HL-60/S4 (cell line): ENCODE measurements around the gene TPX2.

Source experiments
- in situ Hi-C: fragments of 300-500 bp; cut with MboI; formaldehyde crosslinking; loops from 2 replicates; pipeline ENCODE4 v1.14.3; 2022; ENCODE audit warnings: low sequenced_read_pairs

Gene TPX2

DNA sequence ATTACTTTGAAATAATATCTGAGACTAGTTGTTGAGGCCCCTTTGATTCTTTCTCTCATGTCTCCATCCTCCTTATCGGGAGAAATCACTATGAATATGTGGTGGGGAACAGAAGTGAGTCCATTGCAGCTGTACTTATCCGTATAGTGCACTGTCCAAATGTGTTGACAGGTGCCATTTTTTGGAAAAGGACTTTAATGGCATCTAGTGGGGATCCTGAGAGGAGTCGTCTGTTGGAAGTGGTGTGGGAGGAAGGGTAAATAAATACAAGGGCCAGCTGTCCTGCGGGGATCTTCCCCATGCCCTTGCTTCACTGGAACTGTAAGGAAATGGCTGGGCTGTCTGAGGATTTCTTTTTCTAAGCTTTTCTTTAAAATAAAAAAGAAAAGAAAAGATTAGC lies 19.4 kb downstream of the TPX2 start:
- in situ Hi-C loops = no loop called here

DNA sequence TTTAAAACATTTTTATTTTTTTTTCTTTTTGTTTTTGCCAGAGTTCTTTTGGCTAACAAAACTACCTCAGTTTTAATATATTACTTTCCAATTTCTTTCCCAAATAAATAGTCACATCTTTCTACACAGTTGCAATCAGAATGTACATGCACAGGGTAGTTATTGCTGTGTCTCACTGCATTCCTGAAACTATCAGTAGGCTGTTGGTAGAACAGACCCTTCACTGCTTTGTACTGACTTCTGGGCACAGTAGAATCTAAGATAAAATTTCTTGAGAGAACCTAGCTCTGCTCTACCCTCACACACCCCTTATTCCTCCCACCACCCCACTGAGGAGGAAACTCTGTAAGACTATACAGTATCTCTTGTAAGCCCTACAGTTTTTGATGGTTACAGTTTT lies 19.9 kb downstream of the TPX2 start:
- in situ Hi-C loops = no loop called here

DNA sequence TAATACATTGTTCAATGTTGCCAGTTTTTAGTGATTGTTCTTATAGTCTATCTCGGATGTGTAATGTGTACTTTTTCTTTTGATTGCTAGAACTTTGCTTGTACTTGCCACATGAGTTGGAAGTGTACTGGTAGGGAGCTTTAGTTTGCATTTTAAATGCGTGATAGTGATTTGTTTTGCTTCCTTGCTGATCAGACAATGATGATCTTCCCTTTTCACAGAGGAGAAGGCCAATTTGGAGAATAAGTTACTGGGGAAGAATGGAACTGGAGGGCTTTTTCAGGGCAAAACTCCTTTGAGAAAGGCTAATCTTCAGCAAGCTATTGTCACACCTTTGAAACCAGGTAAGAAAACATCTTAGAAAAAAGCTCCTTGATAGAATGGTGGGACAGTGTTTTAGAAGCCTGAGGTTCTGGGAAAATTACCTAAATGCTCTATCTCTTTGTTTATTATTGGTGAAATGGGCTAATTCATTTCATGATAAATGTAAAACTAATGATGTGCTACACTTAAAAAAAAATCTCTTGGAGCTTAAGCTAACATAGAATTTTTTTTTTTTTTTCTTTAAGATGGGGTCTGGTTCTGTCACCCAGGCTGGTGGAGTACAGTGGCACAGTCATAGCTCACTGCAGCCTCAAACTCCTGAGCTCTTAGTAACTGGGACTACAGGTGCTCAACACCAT lies 20.9 kb downstream of the TPX2 start:
- in situ Hi-C loops = no loop called here

DNA sequence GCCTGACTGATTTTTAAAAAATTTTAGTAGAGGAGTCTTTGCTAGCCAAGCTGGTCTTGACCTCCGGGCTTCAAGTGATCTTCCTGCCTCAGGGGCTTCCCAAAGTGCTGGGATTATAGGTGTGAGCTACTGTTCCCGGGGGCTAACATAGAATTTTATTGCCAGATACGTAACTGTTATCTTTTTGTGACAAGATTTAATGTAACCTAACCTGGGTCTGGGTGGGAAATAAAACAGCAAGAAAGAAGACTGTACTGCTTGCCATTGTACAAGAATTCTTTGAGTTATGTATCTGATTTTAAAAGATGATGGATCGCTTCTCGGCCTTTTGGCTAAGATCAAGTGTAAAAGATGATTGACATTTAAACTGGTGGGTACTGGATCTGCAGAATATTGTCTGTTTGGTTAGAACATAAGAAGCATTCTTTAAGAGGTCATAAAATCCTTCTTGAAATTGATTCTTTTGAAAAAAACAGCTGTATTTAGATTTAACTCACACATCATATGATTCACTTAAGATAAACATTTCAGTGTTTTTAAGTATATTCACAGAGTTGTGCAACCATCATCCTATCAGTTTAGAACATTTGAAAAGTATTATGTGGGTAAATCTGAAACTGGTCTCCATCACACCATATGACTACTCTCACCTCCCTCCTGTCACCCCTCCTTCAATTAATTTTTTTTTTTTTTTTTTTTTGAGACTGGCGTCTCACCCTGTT lies 21.6 kb downstream of the TPX2 start:
- in situ Hi-C loops = no loop called here

DNA sequence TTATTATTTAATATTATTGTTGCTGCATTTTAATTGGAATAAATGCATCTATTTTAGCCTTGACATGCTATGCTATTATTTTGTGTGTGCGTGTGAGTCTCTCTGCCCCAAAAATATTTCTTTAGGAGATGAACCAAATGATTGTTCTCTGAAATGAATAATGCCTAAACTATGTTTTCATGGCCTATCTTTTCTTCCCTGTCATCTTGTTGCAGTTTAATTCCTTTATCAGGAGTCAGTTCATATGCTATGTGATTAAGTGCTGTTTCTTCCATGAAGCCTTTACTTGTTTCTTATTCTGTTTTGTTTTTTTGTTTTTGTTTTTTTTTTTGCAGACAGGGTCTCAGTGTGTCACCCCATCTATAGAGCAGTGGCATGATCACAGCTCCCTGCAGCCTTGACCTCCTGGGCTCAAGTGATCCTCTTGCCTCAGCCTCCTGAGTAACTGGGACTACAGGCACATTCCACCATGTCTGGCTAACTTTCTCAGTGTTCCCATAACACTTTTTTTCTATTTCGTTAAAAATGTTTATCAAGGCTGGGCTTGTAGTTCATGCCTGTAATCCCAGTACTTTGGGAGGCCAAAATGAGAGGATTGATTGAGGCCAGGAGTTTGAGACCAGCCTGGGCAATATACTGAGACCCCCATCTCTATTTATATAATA lies 25.7 kb downstream of the TPX2 start:
- in situ Hi-C loops = no loop called here

DNA sequence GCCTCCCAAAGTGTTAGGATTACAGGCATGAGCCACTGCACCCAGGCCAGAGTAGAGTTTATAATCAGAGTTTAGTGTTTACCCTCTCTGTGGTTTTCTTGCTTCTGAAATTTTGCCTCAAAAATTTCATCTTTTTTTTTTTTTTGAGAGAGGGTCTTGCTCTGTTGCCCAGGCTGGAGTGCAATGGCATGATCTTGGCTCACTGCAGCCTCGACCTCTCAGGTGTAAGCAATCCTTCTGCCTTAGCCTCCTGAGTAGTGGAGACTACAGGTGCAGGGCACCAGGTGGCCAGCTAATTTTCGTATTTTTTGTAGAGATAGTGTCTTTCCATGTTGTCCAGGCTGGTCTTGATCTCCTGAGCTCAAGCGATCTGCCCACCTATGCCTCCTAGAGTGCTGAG lies 28.7 kb downstream of the TPX2 start:
- in situ Hi-C loops = no loop called here

DNA sequence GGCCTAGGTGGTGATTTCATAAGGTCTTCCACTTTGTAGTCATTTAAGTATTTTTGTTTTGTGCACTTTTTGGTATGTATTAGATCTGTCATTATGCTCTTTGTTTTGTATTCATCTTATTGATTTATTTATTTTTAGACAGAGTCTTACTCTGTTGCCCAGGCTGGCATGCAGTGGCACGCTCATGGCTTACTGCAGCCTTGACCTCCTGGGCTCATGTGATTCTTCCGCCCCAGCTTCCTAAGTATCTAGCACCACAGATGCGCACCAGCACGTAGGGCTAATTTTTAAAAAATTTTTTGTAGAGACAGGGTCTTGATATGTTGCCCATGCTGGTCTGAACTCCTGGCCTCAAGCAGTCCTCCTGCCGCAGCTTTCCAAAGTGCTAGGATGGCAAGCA lies 30.6 kb downstream of the TPX2 start:
- in situ Hi-C loops = no loop called here

DNA sequence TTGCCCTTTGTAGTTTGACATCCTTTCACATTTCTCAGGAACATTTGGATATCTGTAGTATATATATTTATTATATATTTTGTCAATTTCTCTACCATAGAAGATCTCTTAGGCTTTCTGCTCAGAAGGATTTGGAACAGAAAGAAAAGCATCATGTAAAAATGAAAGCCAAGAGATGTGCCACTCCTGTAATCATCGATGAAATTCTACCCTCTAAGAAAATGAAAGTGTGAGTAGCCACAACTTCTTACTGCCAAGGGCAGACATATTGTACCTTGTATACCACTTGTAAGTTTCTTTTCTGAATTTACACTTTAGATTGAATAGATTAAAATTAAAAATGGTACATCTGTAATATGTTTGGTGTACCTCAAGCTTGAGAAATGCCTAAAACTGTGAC lies 31.2 kb downstream of the TPX2 start:
- in situ Hi-C loops = no loop called here

DNA sequence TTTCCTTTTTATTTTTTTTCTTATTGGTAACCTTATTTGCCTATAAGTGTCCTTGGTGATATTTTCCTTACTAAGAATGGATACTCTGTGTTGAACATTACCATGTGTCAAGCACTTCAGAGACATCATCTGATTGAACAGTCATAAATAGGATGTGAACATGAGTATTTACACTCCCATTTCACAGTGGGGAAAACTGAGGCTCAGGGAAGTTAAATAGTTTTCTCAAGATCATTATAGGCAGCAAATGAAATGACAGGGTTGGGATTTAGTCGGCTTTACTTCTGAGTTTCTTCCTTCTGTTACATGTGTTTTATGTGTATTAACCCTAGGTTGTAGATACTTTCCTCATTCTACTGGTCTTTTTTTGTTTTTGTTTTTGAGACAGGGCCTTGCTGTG lies 35.3 kb downstream of the TPX2 start:
- in situ Hi-C loops = no loop called here

DNA sequence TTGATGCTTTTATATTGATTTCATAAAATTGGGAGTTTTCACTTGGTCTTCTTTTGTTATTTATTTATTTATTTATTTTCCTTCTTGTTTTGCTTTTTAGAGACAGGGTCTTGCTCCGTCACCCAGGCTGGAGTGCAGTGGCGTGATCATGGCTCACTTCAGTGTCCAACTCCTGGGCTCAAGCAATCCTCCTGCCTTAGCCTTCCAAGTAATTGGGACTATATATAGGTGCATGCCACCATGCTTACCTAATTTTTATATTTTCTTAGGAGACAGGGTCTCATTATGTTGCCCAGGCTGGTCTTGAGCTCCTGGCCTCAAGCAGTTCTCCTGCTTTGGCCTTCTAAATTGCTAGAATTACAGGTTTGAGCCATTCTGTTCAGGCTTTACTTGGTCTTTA lies 41.7 kb downstream of the TPX2 start:
- in situ Hi-C loops = no loop called here

DNA sequence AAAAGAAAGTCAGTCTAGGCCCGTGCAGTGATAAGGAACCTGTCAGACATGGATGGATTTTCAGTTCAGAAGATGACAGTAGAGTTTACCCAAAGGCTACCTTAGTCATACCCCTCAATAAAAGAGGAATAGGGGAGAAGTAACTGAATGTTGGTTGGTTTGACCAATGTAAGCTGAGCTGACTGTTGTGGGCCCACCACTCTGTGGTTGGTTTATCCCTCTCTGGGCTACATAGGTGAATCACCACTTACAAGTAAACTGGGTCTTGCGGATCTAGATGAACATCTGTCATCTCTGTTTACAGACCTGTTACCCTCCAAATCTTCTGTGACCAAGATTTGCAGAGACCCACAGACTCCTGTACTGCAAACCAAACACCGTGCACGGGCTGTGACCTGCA lies 42.9 kb downstream of the TPX2 start:
- in situ Hi-C loops = no loop called here

DNA sequence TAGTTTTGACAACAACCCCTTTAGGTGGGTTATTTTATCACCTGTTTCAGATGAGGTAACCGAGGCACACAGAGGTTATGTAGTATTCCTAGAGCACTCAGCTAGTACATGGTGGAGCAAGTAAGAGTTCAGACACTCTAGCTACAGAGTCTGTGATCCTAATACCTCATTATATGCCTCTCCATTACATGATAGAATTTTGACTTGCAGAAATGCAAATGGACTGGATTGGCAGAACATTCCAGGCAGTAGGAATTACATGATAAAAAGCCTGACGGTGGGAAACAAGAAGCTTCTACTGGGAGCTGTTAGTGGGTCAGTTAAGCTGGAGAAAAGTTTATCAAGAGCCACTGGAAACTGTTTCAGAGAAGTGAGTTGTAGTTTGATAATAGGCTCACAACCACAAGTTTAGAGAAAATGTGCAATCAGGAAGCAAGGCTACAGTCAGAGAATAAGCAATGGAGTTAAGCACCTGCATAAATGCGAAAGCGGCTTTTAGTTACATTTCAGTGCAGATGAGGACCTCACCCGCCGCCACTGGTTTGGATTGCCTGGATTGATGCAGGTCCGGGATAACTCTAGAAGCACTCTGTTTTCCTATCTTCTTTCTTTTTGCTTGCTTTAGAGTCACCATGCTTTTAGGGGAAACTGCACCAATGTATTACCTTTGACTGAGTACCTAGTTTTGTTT lies 45.4 kb downstream of the TPX2 start:
- in situ Hi-C loops = no loop called here

DNA sequence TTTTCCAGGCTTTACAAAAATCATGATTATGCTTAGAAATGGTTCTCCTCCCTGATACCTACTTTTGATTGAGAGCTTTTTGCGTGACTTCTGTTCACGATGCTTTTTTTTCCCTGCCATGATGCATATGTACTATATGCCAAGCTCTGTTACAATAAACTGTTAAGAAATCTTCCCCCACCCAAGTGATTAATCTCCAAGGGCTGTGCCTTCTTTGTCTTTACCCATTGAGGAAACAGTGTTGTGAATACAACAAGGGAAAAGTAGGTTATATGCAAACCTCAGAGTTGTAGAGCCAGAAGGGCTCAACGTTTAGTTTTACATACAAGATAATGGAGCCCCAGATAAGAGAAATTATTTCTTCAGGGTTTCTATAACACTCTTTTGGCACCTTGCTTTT lies 46.0 kb downstream of the TPX2 start:
- in situ Hi-C loops = no loop called here

DNA sequence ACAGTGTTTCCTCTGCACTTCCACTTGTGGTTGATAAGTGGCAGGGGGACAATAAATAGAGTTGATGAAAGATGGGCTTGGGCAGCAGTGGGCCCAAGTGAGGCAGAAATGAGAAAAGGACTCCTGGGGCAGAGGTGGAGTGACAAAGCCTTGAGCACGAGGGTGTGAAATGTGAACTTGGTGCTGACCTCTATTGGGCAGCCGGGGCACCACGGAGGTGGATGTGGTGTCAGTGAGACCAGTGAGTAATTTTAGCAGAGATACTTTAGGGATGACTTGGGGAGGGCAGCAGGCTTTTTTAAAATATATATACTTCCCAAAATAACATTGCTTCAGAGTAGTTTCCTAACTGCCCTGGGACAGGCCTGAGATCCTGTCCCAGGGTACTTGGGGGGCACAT lies 49.5 kb downstream of the TPX2 start:
- in situ Hi-C loops = no loop called here

DNA sequence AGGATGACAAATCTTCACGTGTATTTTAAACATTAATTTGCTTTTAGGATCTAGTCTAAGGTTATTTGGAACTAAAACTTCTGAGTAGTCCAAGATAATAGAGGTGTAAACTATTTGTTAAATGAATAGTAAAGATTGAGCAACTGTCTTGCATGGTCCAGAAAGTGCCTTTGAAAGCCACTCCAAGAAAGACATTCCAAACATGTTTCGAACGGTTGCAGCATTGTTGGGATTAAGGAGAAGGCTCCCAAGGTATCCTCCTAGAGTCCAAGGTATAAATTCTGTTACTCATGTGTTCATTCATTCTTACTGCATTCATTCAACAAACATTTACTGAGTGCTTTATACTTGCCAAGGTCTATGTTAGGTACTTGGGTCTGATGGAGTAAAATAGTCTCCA lies 51.3 kb downstream of the TPX2 start:
- in situ Hi-C loops = no loop called here

DNA sequence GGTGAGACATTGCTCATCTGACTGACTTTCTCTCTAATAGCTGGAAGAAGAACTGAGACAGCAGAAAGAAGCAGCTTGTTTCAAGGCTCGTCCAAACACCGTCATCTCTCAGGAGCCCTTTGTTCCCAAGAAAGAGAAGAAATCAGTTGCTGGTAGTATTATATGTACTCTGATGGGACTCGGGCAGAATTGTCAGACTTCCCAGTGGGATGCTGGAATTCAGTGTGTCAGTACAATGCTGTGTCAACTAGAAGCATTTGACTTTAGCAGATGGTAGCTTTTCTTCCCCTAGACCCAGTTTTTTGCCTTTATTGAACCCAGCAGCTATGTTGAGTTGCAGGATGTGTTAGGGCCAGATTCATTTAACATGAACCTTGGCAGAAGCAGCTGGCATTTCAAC lies 58.3 kb downstream of the TPX2 start:
- in situ Hi-C loops = no loop called here

DNA sequence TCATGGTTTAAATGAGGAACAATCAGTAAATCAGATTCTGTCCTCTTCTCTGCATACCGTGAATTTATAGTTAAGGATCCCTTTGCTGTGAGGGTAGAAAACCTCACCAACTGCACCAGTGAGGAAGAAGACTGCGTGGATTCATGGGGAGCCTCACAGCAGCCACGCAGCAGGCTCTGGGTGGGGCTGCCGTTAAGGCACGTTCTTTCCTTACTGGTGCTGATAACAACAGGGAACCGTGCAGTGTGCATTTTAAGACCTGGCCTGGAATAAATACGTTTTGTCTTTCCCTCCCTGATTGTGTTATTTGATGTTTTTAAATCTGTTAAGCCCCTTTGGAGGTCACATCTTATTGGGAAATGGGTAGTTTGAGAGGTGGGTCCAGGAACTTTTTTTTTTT lies 62.4 kb downstream of the TPX2 start:
- in situ Hi-C loops = no loop called here

DNA sequence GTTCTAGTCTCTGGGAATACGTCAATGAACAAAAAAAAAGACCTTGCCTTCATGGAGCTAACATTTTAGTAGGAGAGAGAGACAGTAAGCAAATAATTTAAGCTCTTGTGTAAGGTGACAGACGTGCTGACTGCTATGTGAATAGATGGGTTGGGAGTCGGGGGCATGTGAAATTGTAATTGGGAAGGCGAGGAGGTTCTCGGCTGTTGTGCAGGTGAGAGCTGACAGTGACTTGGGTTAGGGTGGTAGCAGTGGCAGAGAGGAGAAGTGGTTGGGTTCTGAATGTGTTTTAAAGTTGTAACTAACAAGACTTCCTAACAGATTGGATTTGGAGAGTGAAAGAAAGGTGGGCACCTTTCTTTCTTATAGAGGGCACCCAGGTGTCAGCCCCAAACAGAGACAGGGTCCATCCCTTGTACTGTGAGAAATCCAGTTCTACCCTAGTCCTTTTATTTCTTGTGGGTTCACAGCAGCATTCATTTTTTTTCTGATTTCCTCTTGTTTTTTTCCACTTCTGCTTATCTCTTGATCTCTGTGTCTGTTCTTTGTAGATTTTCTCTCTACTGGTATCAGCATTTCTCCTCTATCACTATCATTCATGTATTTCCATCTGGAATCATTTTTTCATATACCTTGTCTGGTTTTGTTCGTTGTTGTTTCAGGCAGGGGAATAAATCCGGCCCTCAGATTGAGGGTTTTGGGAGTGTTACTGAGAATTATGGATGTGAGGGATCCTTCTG lies 64.6 kb downstream of the TPX2 start:
- in situ Hi-C loops = no loop called here

DNA sequence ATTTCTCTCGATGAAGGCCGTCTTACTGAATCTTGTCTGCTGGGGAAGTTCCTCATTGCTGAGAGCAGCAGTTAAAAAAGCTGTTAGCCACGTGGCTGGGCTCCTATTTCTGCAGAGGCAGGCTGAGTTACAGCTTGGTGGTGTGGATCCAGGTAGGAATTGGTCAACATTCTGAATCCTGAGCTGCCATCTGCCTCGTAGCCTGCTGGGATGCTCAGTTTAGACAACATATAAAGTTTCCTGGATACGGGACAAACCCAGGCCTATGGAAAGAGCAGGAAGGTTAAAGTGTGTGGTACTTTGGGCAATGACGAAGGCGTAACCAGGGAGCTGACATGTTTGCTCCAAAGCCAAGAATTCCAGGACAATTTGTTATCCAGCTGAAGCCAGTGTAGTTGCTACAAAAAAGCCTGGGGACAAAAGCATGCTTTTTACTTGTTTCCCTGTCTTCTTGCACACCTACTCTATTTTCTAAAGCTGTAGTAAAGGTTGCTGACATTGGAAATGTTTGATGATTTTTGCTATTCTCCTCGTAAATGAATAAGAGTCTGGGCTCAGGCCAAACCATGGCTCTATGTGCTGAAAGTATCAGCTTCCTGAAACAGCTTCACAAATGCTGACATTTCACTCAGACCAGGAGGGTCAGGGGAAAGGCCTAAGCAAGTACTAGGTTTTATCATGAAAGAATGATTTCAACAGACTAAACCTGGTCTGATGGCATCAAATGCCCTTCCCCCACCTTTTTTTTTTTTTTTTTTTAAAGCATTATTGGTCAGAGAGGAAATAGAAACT lies 67.7 kb downstream of the TPX2 start:
- in situ Hi-C loops = no loop called here

DNA sequence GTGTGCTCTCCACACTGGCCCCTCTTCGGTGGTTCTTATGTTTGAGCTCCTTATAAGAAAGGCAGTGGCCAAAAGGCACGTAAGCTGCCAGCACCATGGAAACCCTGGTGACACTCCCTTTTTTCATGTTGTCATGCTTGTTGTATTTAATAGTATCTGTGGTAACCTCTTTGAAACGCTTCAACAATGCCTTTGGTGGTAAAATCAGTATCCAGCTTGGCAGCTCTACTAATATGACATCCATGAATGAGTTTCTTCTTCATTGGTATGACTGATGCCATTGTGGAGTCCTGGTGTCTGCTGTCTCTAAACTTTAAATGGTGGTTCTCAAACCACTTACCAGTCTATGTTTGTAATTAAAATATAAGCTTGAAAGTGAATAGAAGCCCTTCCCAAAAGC lies 69.4 kb downstream of the TPX2 start:
- in situ Hi-C loops = no loop called here
